PC-3 (cell line): Measurements from ENCODE around the gene TAP1. TPM values are rescaled to one million over a fixed set of nuclear protein-coding genes. Genes with fewer than 3 reads are reported as not detected.

Source experiments
- ATAC-seq: fragments of 200-7000 bp; cut with Tn5 transposase; 2 replicates; pipeline ENCODE4 v1.9.1; 2020; ENCODE audit warnings: mild to moderate bottlenecking, moderate library complexity
- Bru-seq: library from RNA; stranded (reverse); fragments of 400-500 nt; gene quantifications from one replicate; lab custom pipeline; 2021; lab: Mats Ljungman, UMichigan
- BruChase-seq, 2 experiments: library from RNA; stranded (reverse); fragments of 400-500 nt; gene quantifications; one replicate each; lab custom pipeline; 2021; lab: Mats Ljungman, UMichigan
- BruUV-seq: library from RNA; stranded (reverse); fragments of 400-500 nt; replicated peaks from 2 replicates; lab custom pipeline; 2021; lab: Mats Ljungman, UMichigan
- CTCF ChIA-PET: fragments of 300-600 bp; sonication (Branson Sonifier 250); formaldehyde crosslinking; loops from one replicate; lab custom pipeline; 2022; ENCODE audit warnings: antibody characterized with exemption; lab: Charles Lee
- POLR2A ChIA-PET: fragments of 300-600 bp; sonication (Branson Sonifier 250); formaldehyde crosslinking; loops from one replicate; lab custom pipeline; 2022; ENCODE audit warnings: antibody characterized with exemption; ENCODE audit not compliant: unreplicated experiment; lab: Charles Lee
- DNase-seq: peaks from one replicate; pipeline ENCODE4 v3.0.0-alpha.2; 2015
- H2AFZ ChIP-seq: fragments of 300-600 bp; sonication (generic); 2 replicates; pipeline ENCODE4 v1.6.0; 2016; ENCODE audit warnings: antibody characterized with exemption, low read length
- H3F3A ChIP-seq: fragments of 300-600 bp; sonication (generic); one replicate; pipeline ENCODE4 v1.6.0; 2017; ENCODE audit warnings: antibody characterized with exemption, low read length, control low read depth, mild to moderate bottlenecking; ENCODE audit not compliant: unreplicated experiment
- H3K27ac ChIP-seq: fragments of 300-600 bp; sonication (generic); 2 replicates; pipeline ENCODE4 v1.5.1; 2016; ENCODE audit warnings: mild to moderate bottlenecking, low read length
- H3K27me3 ChIP-seq: fragments of 300-600 bp; sonication (generic); 2 replicates; pipeline ENCODE4 v1.6.1; 2016; ENCODE audit warnings: low read length, mixed read lengths
- H3K36me3 ChIP-seq: fragments of 300-600 bp; sonication (generic); 2 replicates; pipeline ENCODE4 v1.6.1; 2016; ENCODE audit warnings: low read depth, mixed run types, low read length, mixed read lengths
- H3K4me1 ChIP-seq: fragments of 300-600 bp; sonication (generic); 2 replicates; pipeline ENCODE4 v1.5.1; 2016; ENCODE audit warnings: low read length; ENCODE audit not compliant: insufficient read depth
- H3K4me2 ChIP-seq: fragments of 300-600 bp; sonication (generic); 2 replicates; pipeline ENCODE4 v1.6.0; 2016; ENCODE audit warnings: low read length
- H3K4me3 ChIP-seq: fragments of 300-600 bp; sonication (generic); 2 replicates; pipeline ENCODE4 v1.5.1; 2016; ENCODE audit warnings: mild to moderate bottlenecking, low read length, mixed read lengths
- H3K79me2 ChIP-seq: fragments of 300-600 bp; sonication (generic); 2 replicates; pipeline ENCODE4 v1.6.1; 2017; ENCODE audit warnings: low read length, mixed read lengths
- H3K9ac ChIP-seq: fragments of 300-600 bp; sonication (generic); 2 replicates; pipeline ENCODE4 v1.6.0; 2016; ENCODE audit warnings: mild to moderate bottlenecking, low read length
- H3K9me2 ChIP-seq: fragments of 300-600 bp; sonication (generic); replicated peaks from 2 replicates; pipeline ENCODE4 v1.6.1; 2016; ENCODE audit warnings: mixed run types, low read length, mixed read lengths
- H3K9me3 ChIP-seq: fragments of 300-600 bp; sonication (generic); 2 replicates; pipeline ENCODE4 v1.6.1; 2016; ENCODE audit warnings: low read length, mixed read lengths
- H4K20me1 ChIP-seq: fragments of 300-600 bp; sonication (generic); 2 replicates; pipeline ENCODE4 v1.6.1; 2016; ENCODE audit warnings: low read length, mixed read lengths
- EZH2 ChIP-seq: fragments of 300-600 bp; sonication (generic); IDR thresholded peaks from one replicate; pipeline ENCODE4 v1.6.1; 2017; ENCODE audit warnings: antibody characterized with exemption, mild to moderate bottlenecking, low read length; ENCODE audit not compliant: unreplicated experiment
- EZH2phosphoT487 ChIP-seq: fragments of 300-600 bp; sonication (generic); IDR thresholded peaks from 2 replicates; pipeline ENCODE4 v1.6.1; 2018; ENCODE audit warnings: mild to moderate bottlenecking, antibody characterized with exemption, low read length, borderline replicate concordance
- intact Hi-C: fragments of 100-400 bp; cut with micrococcal nuclease; formaldehyde crosslinking; loops from 2 replicates; pipeline ENCODE4 v1.9.0; 2023
- long read RNA-seq: library from polyadenylated mRNA; unstranded; transcript quantifications from one replicate; pipeline ENCODE4 v2.0.0, GENCODE V29; 2021; ENCODE audit not compliant: unreplicated experiment
- total RNA-seq: library from RNA; depleted of rRNA; stranded (reverse); fragments of >200 nt; gene quantifications from 2 replicates; pipeline ENCODE4 v1.2.3, GENCODE V29; 2014; rRNA removed
- TF ChIP-seq, protein P1 (sequence below): fragments of 300-600 bp; sonication (generic); conservative IDR thresholded peaks from 2 replicates; pipeline ENCODE4 v1.5.1; 2017; ENCODE audit warnings: antibody characterized with exemption, low read depth, mild to moderate bottlenecking, low read length

TAP1 gene, protein sequence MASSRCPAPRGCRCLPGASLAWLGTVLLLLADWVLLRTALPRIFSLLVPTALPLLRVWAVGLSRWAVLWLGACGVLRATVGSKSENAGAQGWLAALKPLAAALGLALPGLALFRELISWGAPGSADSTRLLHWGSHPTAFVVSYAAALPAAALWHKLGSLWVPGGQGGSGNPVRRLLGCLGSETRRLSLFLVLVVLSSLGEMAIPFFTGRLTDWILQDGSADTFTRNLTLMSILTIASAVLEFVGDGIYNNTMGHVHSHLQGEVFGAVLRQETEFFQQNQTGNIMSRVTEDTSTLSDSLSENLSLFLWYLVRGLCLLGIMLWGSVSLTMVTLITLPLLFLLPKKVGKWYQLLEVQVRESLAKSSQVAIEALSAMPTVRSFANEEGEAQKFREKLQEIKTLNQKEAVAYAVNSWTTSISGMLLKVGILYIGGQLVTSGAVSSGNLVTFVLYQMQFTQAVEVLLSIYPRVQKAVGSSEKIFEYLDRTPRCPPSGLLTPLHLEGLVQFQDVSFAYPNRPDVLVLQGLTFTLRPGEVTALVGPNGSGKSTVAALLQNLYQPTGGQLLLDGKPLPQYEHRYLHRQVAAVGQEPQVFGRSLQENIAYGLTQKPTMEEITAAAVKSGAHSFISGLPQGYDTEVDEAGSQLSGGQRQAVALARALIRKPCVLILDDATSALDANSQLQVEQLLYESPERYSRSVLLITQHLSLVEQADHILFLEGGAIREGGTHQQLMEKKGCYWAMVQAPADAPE
- total RNA-seq (15.8 and 19.4 TPM in 2 replicates), Bru-seq, nascent RNA (percentile 54 among the genes with signal in this experiment), BruChase-seq, experiment 1, labeled RNA remaining after a 6-hour chase (percentile 81 among the genes with signal in this experiment), BruChase-seq, experiment 2, labeled RNA remaining after a 2-hour chase (percentile 79 among the genes with signal in this experiment)
- long read RNA-seq, transcript TAP1-201 (11 exons, 2,959 nt), result major isoform, 202 of 233 reads
- long read RNA-seq, partial matches to known transcripts, result 11 of 233 reads
- long read RNA-seq, other reads (novel, unspliced or antisense), result 16 of 233 reads

DNA sequence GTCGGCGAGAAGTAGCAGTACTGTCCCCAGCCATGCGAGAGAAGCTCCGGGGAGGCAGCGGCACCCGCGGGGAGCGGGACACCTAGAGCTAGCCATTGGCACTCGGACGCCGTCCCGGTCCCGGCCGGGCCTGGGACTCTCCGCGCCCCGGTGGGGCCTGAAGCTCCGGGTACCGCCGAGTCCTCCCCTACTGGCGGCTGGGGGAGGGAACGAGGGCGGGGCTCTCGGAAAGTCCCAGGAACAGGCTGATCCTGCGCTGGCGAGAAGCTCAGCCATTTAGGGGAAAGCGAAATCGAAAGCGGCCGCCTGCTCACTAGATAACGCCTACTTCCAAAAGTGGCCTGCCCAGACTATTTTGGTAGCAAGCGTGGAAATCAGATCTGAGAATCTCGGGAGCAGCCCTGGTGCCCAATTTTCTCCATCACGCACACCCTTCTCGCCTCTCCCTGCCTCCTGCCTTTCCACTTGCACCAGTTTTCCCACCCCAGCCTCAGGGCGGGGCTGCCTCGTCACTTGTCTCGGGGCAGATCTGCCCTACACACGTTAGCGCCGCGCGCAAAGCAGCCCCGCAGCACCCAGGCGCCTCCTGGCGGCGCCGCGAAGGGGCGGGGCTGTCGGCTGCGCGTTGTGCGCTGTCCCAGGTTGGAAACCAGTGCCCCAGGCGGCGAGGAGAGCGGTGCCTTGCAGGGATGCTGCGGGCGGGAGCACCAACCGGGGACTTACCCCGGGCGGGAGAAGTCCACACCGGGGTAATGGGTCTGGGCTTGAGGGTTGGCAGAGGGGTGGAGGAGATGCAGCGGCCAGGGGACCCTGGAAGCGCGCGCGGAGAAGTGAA is at the start of gene TAP1, which contains the start of gene PSMB9:
TAP1 (minus strand) TSS at position 164 of the 835 bp plus-strand sequence; CDS start at position 96, 68 bp downstream.
PSMB9 (plus strand) TSS at position 652 of the 835 bp plus-strand sequence; CDS start at position 690, 38 bp downstream.
- no TSS peak for BruUV-seq
- Histone ChIP-seq H3K9me3 (no peaks in the 10 kb centered on the region), H3K27me3 (no peaks in the 10 kb centered on the region), H2AFZ (peak within 1 kb of the TSS; percentile 96), H3K4me2 (peak within 1 kb of the TSS; percentile 100), H3K4me1 (peaks cover 7% of the 10 kb centered on the region), H3F3A (no peaks in the 10 kb centered on the region), H3K79me2 (no peaks in the 10 kb centered on the region), H3K9me2 (no peaks in the 10 kb centered on the region), H3K9ac (peak within 1 kb of the TSS; percentile 55), H3K36me3 (no peaks in the 10 kb centered on the region), H3K4me3 (peak within 1 kb of the TSS; percentile 83), H4K20me1 (no peaks in the 10 kb centered on the region), H3K27ac (peak within 1 kb of the TSS; percentile 72)
- intact Hi-C loops, result loop anchor here (1.0 kb wide), 2 partner anchors 9 to 15 kb away; partner anchors contain the start of genes PSMB8 and TAP2
- TF ChIP-seq, protein P1, sequence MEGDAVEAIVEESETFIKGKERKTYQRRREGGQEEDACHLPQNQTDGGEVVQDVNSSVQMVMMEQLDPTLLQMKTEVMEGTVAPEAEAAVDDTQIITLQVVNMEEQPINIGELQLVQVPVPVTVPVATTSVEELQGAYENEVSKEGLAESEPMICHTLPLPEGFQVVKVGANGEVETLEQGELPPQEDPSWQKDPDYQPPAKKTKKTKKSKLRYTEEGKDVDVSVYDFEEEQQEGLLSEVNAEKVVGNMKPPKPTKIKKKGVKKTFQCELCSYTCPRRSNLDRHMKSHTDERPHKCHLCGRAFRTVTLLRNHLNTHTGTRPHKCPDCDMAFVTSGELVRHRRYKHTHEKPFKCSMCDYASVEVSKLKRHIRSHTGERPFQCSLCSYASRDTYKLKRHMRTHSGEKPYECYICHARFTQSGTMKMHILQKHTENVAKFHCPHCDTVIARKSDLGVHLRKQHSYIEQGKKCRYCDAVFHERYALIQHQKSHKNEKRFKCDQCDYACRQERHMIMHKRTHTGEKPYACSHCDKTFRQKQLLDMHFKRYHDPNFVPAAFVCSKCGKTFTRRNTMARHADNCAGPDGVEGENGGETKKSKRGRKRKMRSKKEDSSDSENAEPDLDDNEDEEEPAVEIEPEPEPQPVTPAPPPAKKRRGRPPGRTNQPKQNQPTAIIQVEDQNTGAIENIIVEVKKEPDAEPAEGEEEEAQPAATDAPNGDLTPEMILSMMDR, result peak; percentile 75
- TF ChIP-seq EZH2phosphoT487, result no peak
- CTCF ChIA-PET, result interaction anchor here (0.6 to 2.7 kb wide), 7 partner anchors 9 to 131 kb away, joined by 3 to 83 read pairs (median 6); partner anchors contain the start of gene TAP2
- ATAC-seq, result peak; percentile 87
- POLR2A ChIA-PET, result interaction anchor here (0.5 to 1.1 kb wide), 7 partner anchors 9 to 118 kb away, joined by 3 to 12 read pairs (median 4); partner anchors contain the start of genes PSMB8 and TAP2
- peak; percentile 95 for DNase-seq

DNA sequence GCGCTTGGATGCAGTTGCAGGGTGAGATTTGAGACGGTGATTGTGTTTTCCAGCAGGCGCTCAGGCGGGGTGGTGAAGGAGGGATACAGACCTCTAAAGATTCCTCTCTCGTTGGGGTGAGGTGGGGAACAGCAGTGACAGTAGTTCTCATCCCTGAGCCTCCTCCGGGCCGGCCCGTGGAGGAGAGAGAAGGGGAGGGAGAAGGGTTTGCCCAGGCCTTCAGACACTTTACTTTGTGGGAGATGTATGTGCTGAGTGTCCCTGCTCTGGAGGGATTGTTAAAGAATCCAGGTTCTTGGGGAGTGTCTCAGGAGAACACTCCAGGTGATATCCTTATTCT is 41.5 kb upstream of the TAP1 start:
- Histone ChIP-seq H3K9me2 (no peaks in the 10 kb centered on the region), H3F3A (no peaks in the 10 kb centered on the region), H4K20me1 (no peaks in the 10 kb centered on the region), H3K79me2 (peaks cover 24% of the 10 kb centered on the region), H3K36me3 (no peaks in the 10 kb centered on the region), H3K4me1 (peaks cover 10% of the 10 kb centered on the region), H2AFZ (peak overlapping the region; percentile 92), H3K9ac (peak overlapping the region; percentile 63), H3K27ac (no peak overlapping the region), H3K27me3 (no peaks in the 10 kb centered on the region), H3K4me2 (peak overlapping the region; percentile 89), H3K4me3 (peak overlapping the region; percentile 85), H3K9me3 (no peaks in the 10 kb centered on the region)
- ATAC-seq, result peak; percentile 27
- intact Hi-C loops, result no loop called here
- ChIA-PET POLR2A (interaction anchor here (1.6 kb wide), 1 partner anchor 77 kb away, joined by 8 read pairs; no protein-coding TSS in a partner anchor), CTCF (interaction anchor here (1.1 to 1.5 kb wide), 3 partner anchors 38 to 90 kb away, joined by 3 to 10 read pairs (median 4); partner anchors contain the start of gene TAP2)
- TF ChIP-seq EZH2phosphoT487, result no peak
- TF ChIP-seq EZH2, result no peak
- TF ChIP-seq, protein P1, result no peak
- no TSS peak for BruUV-seq
- no peak for DNase-seq
